Esophagus muscularis mucosa (tissue), 3 donors: ENCODE results near the gene IQCB1.

Source experiments
- POLR2A ChIP-seq: fragments of 450-650 bp; IDR thresholded peaks from one replicate; pipeline ENCODE4 v1.6.1; 2017; ENCODE audit warnings: antibody characterized with exemption, moderate library complexity, mild to moderate bottlenecking, low read depth
- POLR2AphosphoS5 ChIP-seq, 2 donors: sonication (generic); formaldehyde crosslinking; IDR thresholded peaks; one replicate each; pipeline ENCODE4 v1.6.1; 2017; ENCODE audit warnings: antibody characterized with exemption in 2 of 2
- TF ChIP-seq, protein P1 (sequence below), 3 experiments: fragments of 200-600 bp in 2 of 3; fragments of 450-650 bp in 1 of 3; sonication (generic) in 2 of 3; IDR thresholded peaks; one replicate each; pipeline ENCODE4 v1.5.1; 2017 to 2019; ENCODE audit warnings: antibody characterized with exemption in 3 of 3, mild to moderate bottlenecking in 2 of 3, moderate library complexity in 1 of 3

DNA sequence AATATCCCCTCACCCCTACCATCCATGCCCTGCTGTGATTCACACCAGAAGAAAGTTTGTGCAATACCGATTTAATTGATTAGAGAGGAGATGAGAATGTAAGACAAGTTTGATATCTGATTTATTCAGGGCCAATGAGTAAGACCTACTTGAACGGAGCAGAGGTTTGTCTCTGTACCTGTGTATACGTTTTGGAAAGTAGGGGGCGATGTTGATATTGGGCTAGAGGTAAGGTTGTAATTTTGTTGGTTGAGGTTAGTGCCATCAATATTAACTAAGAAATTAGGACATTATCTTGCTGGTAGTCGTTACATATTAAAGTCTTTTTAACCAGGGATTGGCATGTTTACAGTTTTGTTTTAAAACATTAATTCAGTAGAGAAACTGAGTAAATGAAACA, 20.7 kb upstream of the IQCB1 start:
- TF ChIP-seq, protein P1, sequence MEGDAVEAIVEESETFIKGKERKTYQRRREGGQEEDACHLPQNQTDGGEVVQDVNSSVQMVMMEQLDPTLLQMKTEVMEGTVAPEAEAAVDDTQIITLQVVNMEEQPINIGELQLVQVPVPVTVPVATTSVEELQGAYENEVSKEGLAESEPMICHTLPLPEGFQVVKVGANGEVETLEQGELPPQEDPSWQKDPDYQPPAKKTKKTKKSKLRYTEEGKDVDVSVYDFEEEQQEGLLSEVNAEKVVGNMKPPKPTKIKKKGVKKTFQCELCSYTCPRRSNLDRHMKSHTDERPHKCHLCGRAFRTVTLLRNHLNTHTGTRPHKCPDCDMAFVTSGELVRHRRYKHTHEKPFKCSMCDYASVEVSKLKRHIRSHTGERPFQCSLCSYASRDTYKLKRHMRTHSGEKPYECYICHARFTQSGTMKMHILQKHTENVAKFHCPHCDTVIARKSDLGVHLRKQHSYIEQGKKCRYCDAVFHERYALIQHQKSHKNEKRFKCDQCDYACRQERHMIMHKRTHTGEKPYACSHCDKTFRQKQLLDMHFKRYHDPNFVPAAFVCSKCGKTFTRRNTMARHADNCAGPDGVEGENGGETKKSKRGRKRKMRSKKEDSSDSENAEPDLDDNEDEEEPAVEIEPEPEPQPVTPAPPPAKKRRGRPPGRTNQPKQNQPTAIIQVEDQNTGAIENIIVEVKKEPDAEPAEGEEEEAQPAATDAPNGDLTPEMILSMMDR (IDR thresholded peaks at IDR 0.05) = no peak
- TF ChIP-seq POLR2AphosphoS5 (IDR thresholded peaks at IDR 0.05) (no peak), POLR2A (no peak)
